KG1 (cell line): ENCODE measurements around the gene EIF4E2.
"Not testable (repeated sequence)": the region's sequence is repeated elsewhere in the genome, so short reads cannot be mapped to it uniquely, and the experiment has no call there.

Experiments used
- DNase-seq: peaks from one replicate; lab custom pipeline; 2025; lab: John Stamatoyannopoulos, UW

The EIF4E2 gene

GRCh38 chr2:232568161-232568560 lies 17.7 kb downstream of the EIF4E2 start:
- DNase-seq = no peak

GRCh38 chr2:232569541-232569940 lies 19.1 kb downstream of the EIF4E2 start:
- no peak for DNase-seq

GRCh38 chr2:232570481-232570880 lies 20.0 kb downstream of the EIF4E2 start:
- not testable (repeated sequence) for DNase-seq

DNA sequence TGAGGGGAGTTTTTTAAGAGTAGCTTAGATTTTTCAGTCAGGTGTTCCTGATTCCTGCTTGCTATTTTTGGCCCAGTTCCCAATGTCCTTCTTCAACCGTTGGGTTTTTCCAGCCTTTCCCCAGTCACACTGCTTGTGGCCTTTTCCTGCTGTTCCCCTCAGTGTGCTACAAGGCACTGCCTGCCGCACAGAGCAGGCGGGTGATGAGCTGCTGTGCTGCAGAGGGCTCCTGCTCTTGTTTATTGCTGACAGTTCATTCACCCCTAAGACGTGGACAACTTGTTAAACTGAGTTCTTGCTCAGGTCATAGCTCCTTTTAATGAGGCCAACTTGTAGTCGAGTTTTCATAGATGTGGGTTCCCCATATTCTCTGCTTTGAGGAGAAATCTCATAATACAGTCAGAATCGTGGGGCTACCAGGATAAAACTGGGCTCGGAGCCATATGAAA lies 20.6 kb downstream of the EIF4E2 start:
- no peak for DNase-seq

GRCh38 chr2:232573042-232573441 lies 22.6 kb downstream of the EIF4E2 start:
- DNase-seq = no peak

GRCh38 chr2:232573771-232574435 lies 23.4 kb downstream of the EIF4E2 start:
- no peak for DNase-seq

DNA sequence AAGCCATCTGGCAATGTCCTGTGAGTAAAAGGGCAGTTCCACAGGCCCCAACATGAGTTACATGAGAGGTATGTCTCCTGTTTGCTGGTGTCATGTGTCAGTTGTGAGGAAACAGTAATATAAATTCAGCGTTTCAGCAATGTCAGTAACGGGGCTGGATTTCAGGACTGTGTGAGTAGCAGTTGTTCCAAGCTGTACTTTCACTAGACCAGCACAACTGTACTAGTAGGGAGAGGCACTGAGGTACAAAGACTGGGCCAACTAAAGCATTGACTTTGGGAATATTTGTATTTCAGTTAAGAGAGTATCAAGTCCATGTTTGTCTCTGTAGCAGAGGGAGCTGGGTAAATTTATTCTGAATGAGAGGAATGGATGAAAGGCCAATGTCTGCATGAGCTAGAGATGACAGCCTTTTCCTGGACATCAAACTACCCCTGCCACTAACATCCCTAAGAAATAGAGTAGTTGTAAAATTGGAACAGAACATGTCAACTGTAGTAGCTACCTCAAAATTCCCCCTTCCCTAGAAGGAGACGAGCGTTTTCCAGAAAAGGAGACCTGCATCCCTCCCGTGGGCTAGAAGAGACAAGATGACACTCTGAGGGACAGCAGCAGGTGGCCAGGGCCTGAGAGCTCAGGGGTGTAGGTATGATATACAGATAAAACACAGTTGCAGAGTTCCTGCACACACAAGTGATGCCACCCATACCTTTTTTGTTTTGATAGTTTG lies 24.4 kb downstream of the EIF4E2 start:
- DNase-seq = no peak

DNA sequence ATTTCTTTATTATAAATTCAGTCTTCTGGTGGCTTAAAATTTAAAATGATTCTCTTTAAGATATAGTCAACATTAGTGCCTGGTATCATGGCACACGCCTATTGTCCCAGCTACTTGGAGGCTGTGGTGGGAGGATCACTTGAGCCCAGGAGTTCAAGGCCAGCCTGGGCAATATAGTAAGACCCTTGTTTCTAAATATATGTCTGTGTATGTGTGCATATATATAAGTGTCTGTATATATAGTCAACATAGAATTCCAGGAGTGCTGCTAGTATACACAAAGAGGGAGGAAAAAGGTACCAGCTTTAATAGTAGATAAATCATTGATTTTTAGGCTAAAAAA lies 24.9 kb downstream of the EIF4E2 start:
- DNase-seq = no peak

DNA sequence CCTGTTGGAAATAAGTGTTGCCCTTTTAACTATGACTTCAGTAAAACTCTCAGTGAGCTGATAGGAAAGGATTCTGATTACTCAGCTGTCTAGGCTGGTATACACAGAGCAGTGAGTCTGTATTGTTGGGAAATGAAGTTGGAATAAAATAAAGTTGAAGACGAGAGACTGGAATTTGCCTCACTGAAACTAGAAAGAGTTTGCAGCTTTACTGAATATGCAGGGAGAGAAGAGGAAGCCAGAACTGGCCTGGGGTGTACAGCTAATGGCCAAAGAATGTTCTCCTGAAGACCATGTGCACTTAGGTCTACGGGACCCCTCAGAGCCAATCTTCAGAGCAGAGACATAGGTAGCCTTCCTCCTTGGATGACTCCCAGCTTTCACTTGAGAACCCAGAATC lies 26.5 kb downstream of the EIF4E2 start:
- DNase-seq = no peak

DNA sequence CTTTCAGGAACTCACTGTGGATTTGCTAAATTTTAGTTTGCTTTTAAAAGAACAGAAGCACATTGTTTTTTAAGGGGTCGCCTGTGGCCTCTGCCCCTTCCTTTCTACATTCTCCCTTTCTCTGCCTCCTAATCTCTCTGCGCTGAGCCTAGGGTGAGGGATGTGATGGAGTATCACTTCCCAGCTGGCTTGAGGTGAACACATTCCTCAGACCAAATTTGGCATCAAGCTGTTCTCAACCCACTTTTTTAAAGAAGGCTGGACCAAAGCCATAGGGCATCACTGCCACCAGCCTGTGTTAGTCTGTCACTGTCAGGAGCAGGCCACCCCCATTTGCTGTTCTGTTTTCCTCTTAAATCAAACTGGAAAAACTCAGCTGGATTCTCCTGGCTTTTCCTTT lies 27.4 kb downstream of the EIF4E2 start:
- DNase-seq = no peak

DNA sequence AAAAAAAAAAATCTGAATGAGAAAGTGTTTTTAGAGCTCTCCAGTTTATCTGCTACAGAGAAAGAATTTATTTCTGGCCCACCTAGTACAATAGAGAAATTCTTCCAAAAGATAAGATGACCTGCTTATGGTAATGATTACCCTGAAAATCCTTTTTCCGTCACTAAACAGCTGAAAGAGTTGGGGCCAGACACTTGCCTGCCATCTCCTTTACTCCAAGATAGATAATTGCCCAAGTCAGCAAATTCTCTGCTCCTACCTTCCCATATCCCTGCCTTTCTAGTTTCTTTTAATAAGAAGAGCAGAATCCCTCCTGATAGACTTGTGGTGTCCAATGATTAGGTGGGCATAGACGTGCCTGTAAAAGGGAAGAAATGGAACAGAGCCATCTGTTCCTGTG lies 28.1 kb downstream of the EIF4E2 start:
- no peak for DNase-seq

GRCh38 chr2:232580648-232580981 lies 30.1 kb downstream of the EIF4E2 start:
- no peak for DNase-seq

- DNase-seq = no peak
Measured at GRCh38 chr2:232581725-232582124, 31.2 kb downstream of the EIF4E2 start.

DNA sequence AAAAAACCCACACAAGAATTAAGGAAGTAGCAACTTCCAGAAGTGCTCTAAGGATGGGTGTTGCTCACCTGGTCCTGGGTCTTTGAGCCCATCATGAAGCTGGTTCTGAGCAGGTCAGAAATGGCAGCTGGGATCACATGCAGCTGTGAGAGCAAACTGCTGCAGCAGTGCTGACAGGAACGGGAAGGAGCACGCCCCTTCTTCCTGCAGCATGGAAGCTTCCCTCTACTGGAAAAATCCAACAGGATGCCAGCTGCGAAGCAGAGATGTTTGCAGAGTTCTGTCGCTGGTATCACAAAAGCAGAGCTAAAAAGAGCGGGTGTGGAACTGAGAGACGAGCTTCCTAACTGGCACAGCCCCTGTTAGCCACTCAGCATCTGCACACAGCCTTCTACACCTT lies 33.7 kb downstream of the EIF4E2 start:
- DNase-seq = no peak

DNA sequence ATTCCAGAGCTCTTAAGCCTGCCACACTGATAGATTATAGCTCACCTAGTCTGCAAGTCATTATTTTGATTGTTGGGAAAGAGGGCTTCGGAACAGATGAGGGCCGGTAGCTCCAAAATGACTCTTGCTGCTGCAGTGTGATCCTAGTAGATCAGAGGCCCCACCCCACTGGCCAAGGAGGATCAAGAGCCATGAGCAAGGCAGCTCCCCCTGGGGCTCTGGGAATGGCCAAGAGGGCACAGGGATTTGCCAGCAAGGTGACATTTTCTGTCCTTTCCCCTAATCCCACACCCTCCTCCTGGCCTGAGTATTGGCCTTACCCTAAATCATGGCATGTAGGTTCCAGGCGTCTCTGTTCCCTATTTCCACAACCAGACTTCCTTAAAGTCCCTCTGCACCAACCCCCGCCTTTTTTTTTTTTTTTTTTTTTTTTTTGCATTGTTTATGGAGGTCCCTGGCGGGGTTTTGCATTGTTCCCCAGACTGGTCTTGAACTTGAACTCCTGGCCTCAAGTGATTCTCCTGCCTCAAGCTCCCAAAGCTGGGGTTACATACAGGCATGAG lies 36.5 kb downstream of the EIF4E2 start:
- DNase-seq = no peak

DNA sequence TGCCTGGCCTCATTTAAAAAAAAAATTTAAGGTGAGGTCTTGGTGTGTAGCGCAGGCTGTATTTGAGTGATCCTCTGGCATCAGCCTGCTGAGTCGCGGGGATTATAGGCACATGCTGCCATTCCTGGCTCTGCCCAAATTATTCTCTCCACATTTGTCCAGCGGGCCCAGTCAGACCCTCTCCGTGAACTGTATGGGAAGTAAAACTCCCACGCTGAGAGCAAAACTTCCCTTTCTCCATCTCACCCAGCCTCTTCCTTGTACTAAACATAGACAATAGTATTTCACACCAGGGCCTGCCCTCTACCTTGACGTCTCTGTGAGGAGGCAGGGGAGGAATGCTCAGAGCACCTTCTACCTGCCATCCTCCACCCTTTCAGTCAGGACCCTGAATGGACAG lies 37.0 kb downstream of the EIF4E2 start:
- DNase-seq = no peak

DNA sequence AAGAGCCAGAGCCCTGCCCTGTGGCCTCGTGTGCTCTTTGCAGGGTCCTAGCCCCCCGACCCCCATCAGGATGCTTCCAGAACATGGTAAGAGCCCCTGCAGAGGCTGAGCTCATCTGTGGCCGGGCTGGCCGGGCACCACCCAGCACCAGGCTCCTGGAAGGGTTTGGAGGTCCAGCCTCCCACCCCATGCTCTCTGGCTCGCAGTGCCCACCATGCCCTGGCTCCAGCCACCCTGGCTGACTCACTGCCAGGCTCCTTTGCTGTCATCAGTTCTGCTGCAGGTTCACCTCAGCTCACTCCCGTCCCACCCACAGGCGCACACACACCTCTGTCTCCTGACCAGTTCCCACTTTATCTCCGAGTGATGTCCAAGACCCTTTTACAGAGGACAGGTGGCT lies 37.5 kb downstream of the EIF4E2 start:
- DNase-seq = no peak

GRCh38 chr2:232588680-232589585 lies 38.4 kb downstream of the EIF4E2 start:
- DNase-seq = no peak

- no peak for DNase-seq
Measured at GRCh38 chr2:232592772-232593395, 42.4 kb downstream of the EIF4E2 start.

- DNase-seq = no peak
Measured at GRCh38 chr2:232593982-232594381, 43.5 kb downstream of the EIF4E2 start.

DNA sequence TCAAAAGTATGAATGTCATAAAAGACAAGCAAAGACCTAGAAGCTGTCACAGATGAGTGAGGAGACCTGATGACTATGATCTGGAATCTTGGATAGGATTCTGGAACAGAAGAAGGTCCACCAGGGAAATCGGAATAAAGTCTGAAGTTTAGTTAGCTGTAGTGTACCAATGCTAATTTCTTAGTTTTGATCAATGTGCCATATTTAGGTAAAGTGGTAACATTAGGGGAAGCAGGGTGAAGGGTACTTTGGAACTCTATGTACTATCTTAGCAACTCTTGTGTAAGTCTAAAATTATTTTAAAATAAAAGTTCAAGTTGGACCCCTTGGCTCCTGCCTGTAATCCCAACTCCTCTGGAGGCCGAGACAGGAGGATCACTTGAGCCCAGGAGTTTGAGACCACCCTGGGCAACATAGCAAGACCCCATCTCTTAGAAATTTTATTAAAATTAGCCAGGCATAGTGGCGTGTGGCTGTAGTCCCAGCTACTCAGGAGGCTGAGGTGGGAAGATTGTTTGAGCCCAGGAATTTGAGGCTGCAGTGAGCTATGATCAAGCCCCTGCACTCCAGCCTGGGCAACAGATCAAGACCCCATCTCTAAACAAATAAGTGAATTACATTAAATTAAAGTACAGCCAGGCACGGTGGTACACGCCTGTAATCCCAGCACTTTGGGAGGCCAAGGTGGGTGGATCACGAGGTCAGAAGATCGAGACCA lies 47.0 kb downstream of the EIF4E2 start:
- DNase-seq = no peak

- no peak for DNase-seq
Measured at GRCh38 chr2:232598293-232598692, 47.8 kb downstream of the EIF4E2 start.
